CD4-positive, alpha-beta T cell treated with Interleukin-21 for 1 hour (primary cell): ENCODE measurements around the gene OPRPN.

ENCODE experiments used
- DNase-seq: peaks from one replicate; pipeline ENCODE4 v3.0.0-alpha.2; 2020

The OPRPN gene

GRCh38 chr4:70397580-70397979, at the start of gene OPRPN:
TSS of gene OPRPN (plus strand) at chr4:70397940. CDS start at chr4:70399286, 1,346 bp downstream.
- DNase-seq: no peak

- DNase-seq: no peak
Observed at GRCh38 chr4:70356185-70356584, 41.6 kb upstream of the OPRPN start.

- no peak for DNase-seq
Observed at GRCh38 chr4:70359115-70359661, 38.6 kb upstream of the OPRPN start.

- no peak for DNase-seq
Observed at GRCh38 chr4:70360460-70360859, 37.3 kb upstream of the OPRPN start, which contains the start of gene SMR3A. TSS of gene SMR3A (plus strand) at chr4:70360760. CDS start at chr4:70362116, 1,356 bp downstream.

GRCh38 chr4:70364002-70364401, 33.7 kb upstream of the OPRPN start:
- DNase-seq: no peak

GRCh38 chr4:70365479-70365878, 32.3 kb upstream of the OPRPN start:
- no peak for DNase-seq

- DNase-seq: no peak
Observed at GRCh38 chr4:70367813-70368212, 29.9 kb upstream of the OPRPN start.

GRCh38 chr4:70371987-70372386, 25.8 kb upstream of the OPRPN start:
- no peak for DNase-seq

- no peak for DNase-seq
Observed at GRCh38 chr4:70372760-70373159, 25.0 kb upstream of the OPRPN start.

GRCh38 chr4:70380578-70380977, 17.2 kb upstream of the OPRPN start:
- no peak for DNase-seq

- no peak for DNase-seq
Observed at GRCh38 chr4:70382691-70383181, 15.0 kb upstream of the OPRPN start, which contains the start of gene SMR3B. TSS of gene SMR3B (plus strand) at chr4:70383131. CDS start at chr4:70384511, 1,380 bp downstream.

GRCh38 chr4:70392057-70392776, 5.5 kb upstream of the OPRPN start:
- no peak for DNase-seq

GRCh38 chr4:70399319-70399718, 1.6 kb downstream of the OPRPN start:
- no peak for DNase-seq

- no peak for DNase-seq
Observed at GRCh38 chr4:70402762-70403161, 5.0 kb downstream of the OPRPN start.

- no peak for DNase-seq
Observed at GRCh38 chr4:70405765-70406164, 8.0 kb downstream of the OPRPN start.

- no peak for DNase-seq
Observed at GRCh38 chr4:70425306-70425705, 27.6 kb downstream of the OPRPN start.

- no peak for DNase-seq
Observed at GRCh38 chr4:70426789-70427188, 29.0 kb downstream of the OPRPN start.

GRCh38 chr4:70437197-70437596, 39.5 kb downstream of the OPRPN start:
- no peak for DNase-seq

- DNase-seq: no peak
Observed at GRCh38 chr4:70442474-70442873, 44.7 kb downstream of the OPRPN start.

- no peak for DNase-seq
Observed at GRCh38 chr4:70443329-70443728, 45.6 kb downstream of the OPRPN start.

- DNase-seq: no peak
Observed at GRCh38 chr4:70449220-70449619, 51.5 kb downstream of the OPRPN start.

- no peak for DNase-seq
Observed at GRCh38 chr4:70452946-70453345, 55.2 kb downstream of the OPRPN start.
